Activated CD8-positive, alpha-beta memory T cell treated with anti-CD3 and anti-CD28 coated beads, Interleukin-2, amount 50 U/mL, for 24 hours (primary cell): Measurements from ENCODE around the gene GJA3.
"Not testable (repeated sequence)": the region's sequence is repeated elsewhere in the genome, so short reads cannot be mapped to it uniquely, and the experiment has no call there.

Experiments used
- DNase-seq: peaks from one replicate; pipeline ENCODE4 v3.0.0-alpha.2; 2020; ENCODE audit errors: extremely low read depth

Gene GJA3

GRCh38 chr13:20182231-20182846 lies 21.5 kb upstream of the GJA3 start:
- no peak for DNase-seq

- DNase-seq, result no peak
Measured at GRCh38 chr13:20181188-20181587, 20.3 kb upstream of the GJA3 start.

GRCh38 chr13:20178156-20178555 lies 17.3 kb upstream of the GJA3 start:
- DNase-seq, result no peak

- no peak for DNase-seq
Measured at GRCh38 chr13:20177049-20177831, 16.4 kb upstream of the GJA3 start.

- no peak for DNase-seq
Measured at GRCh38 chr13:20175907-20176652, 15.2 kb upstream of the GJA3 start.

- DNase-seq, result no peak
Measured at GRCh38 chr13:20175406-20175794, 14.5 kb upstream of the GJA3 start.

- peak; percentile 43 for DNase-seq
Measured at GRCh38 chr13:20174656-20175405, 14.0 kb upstream of the GJA3 start.

GRCh38 chr13:20173116-20173746 lies 12.4 kb upstream of the GJA3 start:
- DNase-seq, result no peak

GRCh38 chr13:20171364-20171763 lies 10.5 kb upstream of the GJA3 start:
- no peak for DNase-seq

GRCh38 chr13:20170921-20171320 lies 10.1 kb upstream of the GJA3 start:
- DNase-seq, result no peak

GRCh38 chr13:20168396-20168795 lies 7.5 kb upstream of the GJA3 start:
- DNase-seq, result no peak

GRCh38 chr13:20165417-20166257 lies 4.8 kb upstream of the GJA3 start:
- no peak for DNase-seq

GRCh38 chr13:20161951-20162300 lies 1.1 kb upstream of the GJA3 start:
- no peak for DNase-seq

GRCh38 chr13:20161275-20161950 lies 561 bp upstream of the GJA3 start:
- DNase-seq, result no peak

- no peak for DNase-seq
Measured at GRCh38 chr13:20159646-20160305, 1.1 kb downstream of the GJA3 start.

GRCh38 chr13:20157151-20157796 lies 3.6 kb downstream of the GJA3 start:
- DNase-seq, result no peak

GRCh38 chr13:20156702-20157101 lies 4.2 kb downstream of the GJA3 start:
- no peak for DNase-seq

GRCh38 chr13:20153290-20153689 lies 7.6 kb downstream of the GJA3 start:
- not testable (repeated sequence) for DNase-seq

- DNase-seq, result no peak
Measured at GRCh38 chr13:20151612-20152011, 9.2 kb downstream of the GJA3 start.
